H1 (cell line): ENCODE measurements around the gene ASAP3. TPM values are rescaled to one million over a fixed set of nuclear protein-coding genes. Genes with fewer than 3 reads are reported as not detected.

Experiments used
- CTCF ChIA-PET: fragments of 300-600 bp; sonication (Branson Sonifier 250); formaldehyde crosslinking; loops from one replicate; lab custom pipeline; 2021; ENCODE audit not compliant: partially characterized antibody; lab: Charles Lee
- POLR2A ChIA-PET: fragments of 300-600 bp; sonication (Branson Sonifier 250); formaldehyde crosslinking; loops from one replicate; lab custom pipeline; 2021; ENCODE audit warnings: inconsistent platforms; ENCODE audit not compliant: partially characterized antibody; lab: Charles Lee
- DNase-seq, 2 experiments: peaks; one replicate each; pipeline versions ENCODE4 v3.0.0 to v3.0.0-alpha.2; 2010 to 2022; ENCODE audit warnings: low spot score in 2 of 2, low read depth in 1 of 2, mixed read lengths in 1 of 2
- FAIRE-seq: peaks from 2 replicates; lab custom pipeline; 2011; peaks lifted over from hg19 to GRCh38; lab: Jason Lieb, UNC
- H2AFZ ChIP-seq: 2 replicates; pipeline ENCODE4 v1.8.1; 2012; ENCODE audit warnings: low read length, inconsistent platforms
- H2AK5ac ChIP-seq: 2 replicates; pipeline ENCODE4 v1.6.1; 2013; ENCODE audit warnings: low read depth, low read length
- H2BK120ac ChIP-seq: replicated peaks from 2 replicates; pipeline ENCODE3; 2013; ENCODE audit warnings: low read depth, low read length, inconsistent platforms
- H2BK12ac ChIP-seq: 2 replicates; pipeline ENCODE4 v1.6.1; 2013; ENCODE audit warnings: low read depth, low read length
- H2BK15ac ChIP-seq: 2 replicates; pipeline ENCODE4 v1.6.1; 2013; ENCODE audit warnings: low read length
- H2BK20ac ChIP-seq: 2 replicates; pipeline ENCODE4 v1.6.1; 2013; ENCODE audit warnings: low read length
- H2BK5ac ChIP-seq: 2 replicates; pipeline ENCODE4 v1.6.1; 2013; ENCODE audit warnings: low read depth, low read length
- H3K14ac ChIP-seq: 2 replicates; pipeline ENCODE4 v1.6.1; 2013; ENCODE audit warnings: inconsistent platforms; ENCODE audit not compliant: insufficient read length
- H3K18ac ChIP-seq: 2 replicates; pipeline ENCODE4 v1.6.1; 2013; ENCODE audit warnings: low read length; ENCODE audit errors: extremely low read depth
- H3K23ac ChIP-seq: 2 replicates; pipeline ENCODE4 v1.6.1; 2013; ENCODE audit warnings: inconsistent platforms; ENCODE audit not compliant: insufficient read length
- H3K23me2 ChIP-seq: 2 replicates; pipeline ENCODE4 v1.6.1; 2013; ENCODE audit warnings: low read depth, low read length
- H3K27ac ChIP-seq: 2 replicates; pipeline ENCODE4 v1.6.1; 2011; ENCODE audit warnings: low read depth, low read length, inconsistent platforms
- H3K27me3 ChIP-seq, 4 experiments: replicated peaks in 1 of 4; 1 replicate in 1 of 4; 2 replicates in 3 of 4; pipeline versions ENCODE4 v1.6.1 to v1.8.1; 2011 to 2013; ENCODE audit warnings: low read length in 3 of 4, mild to moderate bottlenecking in 3 of 4, inconsistent platforms in 2 of 4, mixed read lengths in 2 of 4, moderate library complexity in 1 of 4; ENCODE audit not compliant: control insufficient read depth in 3 of 4, insufficient read depth in 3 of 4; ENCODE audit errors: extremely low read depth in 1 of 4
- H3K36me3 ChIP-seq, 4 experiments: 2 replicates each; pipeline versions ENCODE4 v1.6.1 to v1.8.1; 2011 to 2013; ENCODE audit warnings: mild to moderate bottlenecking in 4 of 4, low read length in 3 of 4, moderate library complexity in 2 of 4, control low read depth in 1 of 4, inconsistent platforms in 1 of 4; ENCODE audit not compliant: insufficient read depth in 4 of 4, control insufficient read depth in 2 of 4
- H3K4ac ChIP-seq: replicated peaks from 2 replicates; pipeline ENCODE3; 2013; ENCODE audit warnings: low read length, low read depth, mixed read lengths, inconsistent platforms; ENCODE audit not compliant: insufficient read length
- H3K4me1 ChIP-seq, 4 experiments: replicated peaks in 1 of 4; 1 replicate in 1 of 4; 2 replicates in 3 of 4; pipeline versions ENCODE4 v1.6.1 to v1.8.1; 2011 to 2013; ENCODE audit warnings: low read length in 3 of 4, inconsistent platforms in 2 of 4, mixed read lengths in 1 of 4; ENCODE audit not compliant: insufficient read depth in 4 of 4, control insufficient read depth in 3 of 4
- H3K4me2 ChIP-seq, 2 experiments: 2 replicates each; pipeline versions ENCODE4 v1.6.1 to v1.8.1; 2011 to 2013; ENCODE audit warnings: low read depth in 2 of 2, low read length in 2 of 2, control low read depth in 1 of 2, inconsistent platforms in 1 of 2, mild to moderate bottlenecking in 1 of 2; ENCODE audit not compliant: insufficient read depth in 1 of 2
- H3K4me3 ChIP-seq, 4 experiments: fragments of 200-600, 300-600 bp in 1 of 4; sonication (generic), shearing (Covaris generic), sonication (Bioruptor Twin) in 1 of 4; 2 replicates each; pipeline versions ENCODE4 v1.5.1 to v1.8.1; 2011 to 2016; ENCODE audit warnings: low read length in 4 of 4, low read depth in 3 of 4, control low read depth in 2 of 4, inconsistent platforms in 2 of 4, mild to moderate bottlenecking in 2 of 4, mixed read lengths in 1 of 4, moderate library complexity in 1 of 4; ENCODE audit not compliant: insufficient read depth in 2 of 4; ENCODE audit errors: extremely low read depth in 1 of 4
- H3K56ac ChIP-seq: replicated peaks from 2 replicates; pipeline ENCODE3; 2013; ENCODE audit warnings: low read depth, mild to moderate bottlenecking, mixed read lengths, low read length, inconsistent platforms; ENCODE audit not compliant: insufficient read length
- H3K79me1 ChIP-seq: 2 replicates; pipeline ENCODE4 v1.6.1; 2013; ENCODE audit warnings: low read depth, low read length, control low read depth
- H3K79me2 ChIP-seq, 2 experiments: 2 replicates each; pipeline versions ENCODE4 v1.6.1 to v1.8.1; 2012 to 2013; ENCODE audit warnings: low read length in 2 of 2, mild to moderate bottlenecking in 2 of 2, inconsistent platforms in 1 of 2; ENCODE audit not compliant: insufficient read depth in 2 of 2, control insufficient read depth in 1 of 2
- H3K9ac ChIP-seq, 4 experiments: replicated peaks in 1 of 4; 1 replicate in 1 of 4; 2 replicates in 3 of 4; pipeline versions ENCODE4 v1.6.1 to v1.8.1; 2011 to 2013; ENCODE audit warnings: low read depth in 3 of 4, low read length in 3 of 4, control low read depth in 2 of 4, mild to moderate bottlenecking in 2 of 4, moderate library complexity in 2 of 4, inconsistent platforms in 1 of 4; ENCODE audit errors: extremely low read depth in 1 of 4
- H3K9me3 ChIP-seq, 2 experiments: 2 replicates each; pipeline versions ENCODE4 v1.6.1 to v1.8.1; 2012 to 2013; ENCODE audit warnings: mild to moderate bottlenecking in 2 of 2, moderate library complexity in 2 of 2, control low read depth in 1 of 2, inconsistent platforms in 1 of 2, low read depth in 1 of 2, low read length in 1 of 2, mixed read lengths in 1 of 2; ENCODE audit not compliant: insufficient read depth in 2 of 2
- H4K20me1 ChIP-seq, 2 experiments: replicated peaks in 1 of 2; 2 replicates each; pipeline versions ENCODE3 to v1.8.1; 2011 to 2013; ENCODE audit warnings: inconsistent platforms in 2 of 2, low read length in 2 of 2, mild to moderate bottlenecking in 1 of 2; ENCODE audit not compliant: insufficient read depth in 2 of 2, control insufficient read depth in 1 of 2
- H4K5ac ChIP-seq: 2 replicates; pipeline ENCODE4 v1.6.1; 2013; ENCODE audit warnings: low read length, low read depth, mixed read lengths, inconsistent platforms; ENCODE audit not compliant: insufficient read length
- H4K8ac ChIP-seq: 2 replicates; pipeline ENCODE4 v1.8.0; 2013; ENCODE audit warnings: mild to moderate bottlenecking, moderate library complexity, low read length, inconsistent platforms; ENCODE audit not compliant: insufficient read depth; ENCODE audit errors: extremely low read depth
- H4K91ac ChIP-seq: replicated peaks from 2 replicates; pipeline ENCODE3; 2013; ENCODE audit warnings: low read length, mixed read lengths, inconsistent platforms; ENCODE audit not compliant: insufficient read length
- CBX5 ChIP-seq: fragments of 300-800, 300-1000 bp; sonication (generic); IDR thresholded peaks from 2 replicates; pipeline ENCODE4 v1.7.1; 2016; ENCODE audit warnings: antibody characterized with exemption, low read length, low read depth
- CHD1 ChIP-seq: IDR thresholded peaks from 2 replicates; pipeline ENCODE4 v1.6.1; 2012; ENCODE audit warnings: low read depth, low read length, improper control_type of control experiment
- CREB1 ChIP-seq: IDR thresholded peaks from 2 replicates; pipeline ENCODE4 v1.6.1; 2012; ENCODE audit warnings: inconsistent platforms
- EGR1 ChIP-seq: IDR thresholded peaks from 2 replicates; pipeline ENCODE4 v1.6.1; 2011; ENCODE audit warnings: low read depth, low read length, borderline replicate concordance
- FOSL1 ChIP-seq: IDR thresholded peaks from 2 replicates; pipeline ENCODE4 v1.6.1; 2011; ENCODE audit warnings: mild to moderate bottlenecking, low read depth, low read length, moderate library complexity; ENCODE audit not compliant: insufficient read depth
- HDAC6 ChIP-seq: IDR thresholded peaks from one replicate; pipeline ENCODE4 v1.7.1; 2012; ENCODE audit warnings: low read depth, mild to moderate bottlenecking, inconsistent platforms, low read length, moderate library complexity
- MAFK ChIP-seq: IDR thresholded peaks from 2 replicates; pipeline ENCODE4 v1.6.1; 2012; ENCODE audit warnings: low read depth, mild to moderate bottlenecking, improper control_type of control experiment, low read length
- NRF1 ChIP-seq: IDR thresholded peaks from 2 replicates; pipeline ENCODE4 v1.6.1; 2011; ENCODE audit warnings: mild to moderate bottlenecking, low read depth, low read length, improper control_type of control experiment
- RAD21 ChIP-seq, 2 experiments: IDR thresholded peaks in 1 of 2; conservative IDR thresholded peaks in 1 of 2; 2 replicates each; pipeline ENCODE4 v1.6.1; 2011; ENCODE audit warnings: low read depth in 2 of 2, low read length in 2 of 2, improper control_type of control experiment in 1 of 2, inconsistent platforms in 1 of 2, mild to moderate bottlenecking in 1 of 2, moderate library complexity in 1 of 2
- RFX5 ChIP-seq: IDR thresholded peaks from 2 replicates; pipeline ENCODE4 v1.6.1; 2011; ENCODE audit warnings: low read depth, low read length, improper control_type of control experiment, borderline replicate concordance
- SRF ChIP-seq: IDR thresholded peaks from 2 replicates; pipeline ENCODE4 v1.6.1; 2011; ENCODE audit warnings: mild to moderate bottlenecking, low read depth, low read length, moderate library complexity
- TCF12 ChIP-seq: IDR thresholded peaks from 2 replicates; pipeline ENCODE4 v1.6.1; 2011; ENCODE audit warnings: low read depth, mild to moderate bottlenecking, low read length
- ZNF274 ChIP-seq: IDR thresholded peaks from 2 replicates; pipeline ENCODE4 v1.7.0; 2012; ENCODE audit warnings: low read length, borderline replicate concordance; ENCODE audit errors: extremely low read depth
- WGBS, 2 experiments: shearing (Covaris generic) in 1 of 2; methylation state at CpG; one replicate each; pipeline versions ENCODE4 v1.1.6 to v1.1.7; 2013 to 2015; ENCODE audit warnings: low lambda C conversion rate in 2 of 2, mixed read lengths in 2 of 2, inconsistent platforms in 1 of 2, low coverage in 1 of 2, missing lambda C conversion rate in 1 of 2; ENCODE audit not compliant: insufficient replicate concordance in 2 of 2, insufficient coverage in 1 of 2, insufficient read length in 1 of 2; ENCODE audit errors: extremely low coverage in 1 of 2, missing lambda C conversion rate in 1 of 2; 5-methylcytosine and 5-hydroxymethylcytosine counted together
- polyA plus RNA-seq, 7 experiments: library from polyadenylated mRNA; depleted of rRNA in 3 of 7; stranded (reverse) in 5 of 7; unstranded in 2 of 7; fragments of >200 nt in 5 of 7; fragments of 200-250 nt in 2 of 7; gene quantifications; 1 replicate in 5 of 7; 2 replicates in 1 of 7; 4 replicates in 1 of 7; pipeline versions ENCODE4 v1.2.1 to v1.2.3, GENCODE V29; 2011 to 2013; ENCODE audit warnings: missing spikeins in 2 of 7, mixed read lengths in 2 of 7
- total RNA-seq: library from RNA; stranded (reverse); fragmentation: NEBNext Ultra II Directional; extraction: Animal tissue kit (Norgen Biotek cat#: 25700); gene quantifications from 2 replicates; pipeline ENCODE4 v1.2.1, GENCODE V29; 2021
- TF ChIP-seq, protein P1 (sequence below): IDR thresholded peaks from 2 replicates; pipeline ENCODE4 v1.6.1; 2011; ENCODE audit warnings: low read depth, mild to moderate bottlenecking, low read length; ENCODE audit not compliant: insufficient read depth

The ASAP3 gene
- total and polyA plus RNA-seq, 2 of the 8 experiments (the other 6 are each of a cell fraction or from before 2014, with no cell fraction given): 53.1 to 58.0 TPM

DNA sequence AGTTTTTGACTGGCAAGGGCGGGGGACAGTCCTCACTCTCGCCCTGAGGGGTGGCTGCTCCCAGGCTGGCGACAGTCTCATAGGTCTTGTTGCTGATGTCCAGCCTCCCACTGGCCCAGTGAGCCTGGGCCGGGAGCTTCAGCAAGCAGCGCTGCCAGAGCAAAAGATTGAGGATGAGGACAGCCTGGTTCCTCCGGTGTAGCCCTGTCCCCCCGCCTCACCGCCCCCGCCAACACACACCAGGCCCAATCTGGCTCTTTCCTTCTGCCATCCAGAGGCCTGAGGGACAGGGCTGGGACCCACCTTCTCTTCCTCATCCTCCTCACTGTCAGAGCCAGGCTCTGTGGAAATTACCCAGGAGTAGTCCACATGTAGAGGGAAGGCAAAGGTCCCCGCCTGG, 50.9 kb downstream of the ASAP3 start:
- Histone ChIP-seq H2AK5ac (no peak overlapping the region), H3K23ac (no peak overlapping the region), H3K4ac (no peak overlapping the region), H3K27me3 (no peaks in the 10 kb centered on the region; a peak in 1 of 7 replicates), H3K9me3 (no peaks in the 10 kb centered on the region), H3K4me3 (no peak overlapping the region), H2BK20ac (no peak overlapping the region), H3K18ac (no peak overlapping the region), H3K14ac (no peak overlapping the region), H3K79me2 (no peaks in the 10 kb centered on the region), H2AFZ (no peak overlapping the region), H2BK120ac (no peak overlapping the region), H4K5ac (no peak overlapping the region), H3K23me2 (no peaks in the 10 kb centered on the region), H3K4me2 (no peak overlapping the region), H3K27ac (no peak overlapping the region), H4K20me1 (peaks cover 10 to 11% of the 10 kb centered on the region in 2 experiments), H3K79me1 (no peaks in the 10 kb centered on the region), H3K56ac (no peak overlapping the region), H4K91ac (no peak overlapping the region), H3K9ac (no peak overlapping the region), H3K36me3 (peaks cover 4 to 39% (median 16%) of the 10 kb centered on the region in 4 experiments; a peak in 5 of 8 replicates), H2BK5ac (no peak overlapping the region), H4K8ac (no peak overlapping the region), H2BK15ac (no peak overlapping the region), H3K4me1 (peaks cover 0 to 8% (median 4%) of the 10 kb centered on the region in 4 experiments; a peak in 5 of 7 replicates), H2BK12ac (no peak overlapping the region)
- WGBS, 2 experiments: 92% methylated on average over 10 of the region's 10 CpGs; no CpG with 5 or more reads in 1 of the 2 experiments
- FAIRE-seq: no peak
- POLR2A ChIA-PET: no interaction called here
- CTCF ChIA-PET: interaction anchor here (0.6 to 2.5 kb wide), 3 partner anchors 7 to 64 kb away, joined by 3 to 13 read pairs (median 4); partner anchors contain the start of gene TCEA3
- no peak for DNase-seq
- no peak for TF ChIP-seq TCF12
- no peak for TF ChIP-seq CBX5
- no peak for TF ChIP-seq EGR1
- no peak for TF ChIP-seq CREB1
- no peak for TF ChIP-seq RAD21 (IDR thresholded peaks at IDR 0.05 in 1 of 2, conservative IDR thresholded peaks at IDR 0.05 in 1 of 2; ENCODE audit: low read depth in 2 of 2, low read length in 2 of 2)
- TF ChIP-seq SRF: no peak
- no peak for TF ChIP-seq FOSL1
- no peak for TF ChIP-seq MAFK
- no peak for TF ChIP-seq HDAC6
- TF ChIP-seq CHD1: no peak
- TF ChIP-seq RFX5: no peak
- no peak for TF ChIP-seq ZNF274
- TF ChIP-seq NRF1: no peak
- TF ChIP-seq, protein P1, sequence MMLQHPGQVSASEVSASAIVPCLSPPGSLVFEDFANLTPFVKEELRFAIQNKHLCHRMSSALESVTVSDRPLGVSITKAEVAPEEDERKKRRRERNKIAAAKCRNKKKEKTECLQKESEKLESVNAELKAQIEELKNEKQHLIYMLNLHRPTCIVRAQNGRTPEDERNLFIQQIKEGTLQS: no peak
